ENCODE data around the gene HSD11B1.

Gene HSD11B1

DNA sequence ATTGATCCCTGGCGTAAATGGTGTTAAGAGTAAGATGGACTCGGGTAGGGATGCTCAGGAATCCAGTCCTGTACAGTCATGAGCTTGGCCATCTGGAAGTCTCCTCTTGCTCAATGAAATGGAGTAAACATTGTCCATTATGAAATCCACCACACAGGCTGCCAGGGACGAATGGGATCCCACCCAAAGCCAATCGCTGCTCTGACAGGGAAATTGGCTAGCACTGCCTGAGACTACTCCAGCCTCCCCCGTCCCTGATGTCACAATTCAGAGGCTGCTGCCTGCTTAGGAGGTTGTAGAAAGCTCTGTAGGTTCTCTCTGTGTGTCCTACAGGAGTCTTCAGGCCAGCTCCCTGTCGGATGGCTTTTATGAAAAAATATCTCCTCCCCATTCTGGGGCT is at the start of gene HSD11B1:
TSS of gene HSD11B1 (plus strand) at position 263 of the 400 bp plus-strand sequence. CDS start at position 360, 97 bp downstream.
- Mint-ChIP-seq H3K9me3 (peaks cover 0 to 9% of the 10 kb centered on the region in 2 donors), H3K4me3 (peak within 1 kb of the TSS; percentile 45 to 67), H3K4me1 (peaks cover 55% of the 10 kb centered on the region), H3K27ac (peak within 1 kb of the TSS; percentile 55 to 84), H3K27me3 (no peaks in the 10 kb centered on the region)
- DNase-seq = no peak
- ATAC-seq = no peak

DNA sequence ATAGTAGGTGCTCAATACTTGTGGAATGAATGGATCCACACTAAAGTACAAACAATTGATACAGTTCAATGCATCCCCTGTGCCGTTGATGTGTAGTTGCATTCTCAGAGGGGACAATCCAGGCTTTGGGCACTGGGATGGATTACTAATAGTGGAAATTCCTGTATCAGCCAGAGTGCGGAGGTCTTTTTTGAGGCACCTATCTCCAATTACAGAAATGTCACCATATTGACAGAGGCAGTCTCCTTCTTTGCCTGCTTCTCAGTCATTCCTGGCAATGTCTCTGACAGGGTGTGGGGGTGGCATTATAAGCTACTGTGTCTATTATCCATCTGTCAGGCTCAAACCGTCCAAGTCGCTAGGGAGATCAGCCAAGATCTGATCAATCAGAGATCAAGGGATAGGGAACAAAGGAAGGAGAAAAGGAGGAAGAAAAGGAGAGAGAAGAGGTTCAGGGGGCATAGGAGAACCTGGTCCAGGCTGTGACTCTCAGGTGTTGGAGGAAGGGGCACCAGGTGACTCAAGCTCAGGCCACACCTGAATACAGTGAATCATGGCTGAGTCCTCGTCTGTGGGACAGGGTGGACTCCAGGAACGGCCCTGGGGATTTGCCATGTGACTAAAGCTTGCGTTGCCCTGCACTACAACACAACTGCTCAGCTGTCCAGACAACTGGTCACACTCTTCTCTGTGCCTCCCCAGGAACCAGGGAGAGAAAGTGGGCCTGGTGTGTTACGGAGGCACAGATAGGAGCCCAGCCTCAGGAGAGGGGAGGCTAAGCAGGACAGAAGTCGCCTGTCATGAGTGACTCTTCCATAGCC is 49.0 kb upstream of the HSD11B1 start:
- Mint-ChIP-seq H3K9me3 (no peaks in the 10 kb centered on the region), H3K4me3 (no peak overlapping the region), H3K4me1 (peaks cover 56% of the 10 kb centered on the region), H3K27ac (no peak overlapping the region), H3K27me3 (peaks cover 30% of the 10 kb centered on the region)
- DNase-seq (no peak), ATAC-seq (no peak)

DNA sequence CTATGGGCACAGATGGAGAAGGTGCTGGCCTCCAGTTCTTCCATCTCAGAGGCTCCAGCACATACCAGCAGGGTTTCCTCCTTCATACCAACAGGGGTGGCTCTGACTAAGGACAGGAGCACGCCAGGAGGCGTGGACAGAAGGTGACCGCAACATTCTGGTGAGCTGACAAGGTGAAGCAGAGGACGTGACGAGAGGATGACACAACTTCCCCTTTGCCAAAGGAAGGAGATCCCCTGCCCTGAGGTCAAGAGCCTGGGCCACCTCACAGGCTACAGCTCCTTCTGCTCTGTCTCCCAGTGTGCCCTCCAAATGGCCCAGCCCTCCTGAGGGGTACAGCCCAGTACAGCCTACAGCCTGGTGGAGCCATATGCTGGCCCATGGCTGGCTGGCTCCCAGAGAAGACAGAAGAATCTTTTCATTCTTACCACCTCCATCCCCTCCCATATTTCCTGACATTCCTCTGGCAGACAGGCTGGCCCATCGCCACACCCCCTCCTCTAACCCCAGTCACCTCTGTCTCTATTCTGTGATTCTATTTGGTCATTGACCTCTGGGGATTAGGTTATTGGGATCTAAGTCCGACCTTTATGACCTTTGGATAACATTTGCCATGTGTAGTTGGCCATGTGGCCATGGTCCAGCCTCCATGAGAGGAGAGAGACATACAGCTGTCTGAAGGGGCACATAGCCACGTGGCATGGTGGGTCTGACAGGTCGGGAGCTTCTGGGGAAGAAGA is 47.3 kb upstream of the HSD11B1 start:
- Mint-ChIP-seq H3K4me1 (peaks cover 42% of the 10 kb centered on the region), H3K9me3 (no peaks in the 10 kb centered on the region), H3K4me3 (no peak overlapping the region), H3K27me3 (peaks cover 30% of the 10 kb centered on the region), H3K27ac (no peak overlapping the region)
- no peak for ATAC-seq
- DNase-seq = no peak

DNA sequence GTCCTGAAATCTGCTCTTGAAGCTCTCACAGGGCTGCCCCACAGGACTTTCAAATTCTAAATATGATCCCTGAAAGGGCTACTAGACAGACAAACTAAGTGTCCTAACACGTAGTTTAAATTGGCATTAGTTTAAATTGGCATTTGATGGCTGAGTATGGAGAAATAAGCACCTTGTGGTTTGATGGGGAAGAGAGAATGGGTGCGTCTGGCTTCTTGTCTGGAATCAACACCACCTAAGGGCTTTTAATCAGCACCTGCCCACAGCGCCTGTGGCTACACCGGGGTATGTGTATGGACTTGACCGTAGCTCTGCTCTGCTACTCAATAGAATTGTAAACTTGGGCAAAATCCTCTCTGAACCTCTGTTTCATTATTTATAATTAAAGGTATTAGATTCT is 46.7 kb upstream of the HSD11B1 start:
- Mint-ChIP-seq H3K4me3 (no peak overlapping the region), H3K27ac (no peak overlapping the region), H3K4me1 (peaks cover 36% of the 10 kb centered on the region), H3K27me3 (peaks cover 30% of the 10 kb centered on the region), H3K9me3 (no peaks in the 10 kb centered on the region)
- no peak for ATAC-seq
- no peak for DNase-seq

DNA sequence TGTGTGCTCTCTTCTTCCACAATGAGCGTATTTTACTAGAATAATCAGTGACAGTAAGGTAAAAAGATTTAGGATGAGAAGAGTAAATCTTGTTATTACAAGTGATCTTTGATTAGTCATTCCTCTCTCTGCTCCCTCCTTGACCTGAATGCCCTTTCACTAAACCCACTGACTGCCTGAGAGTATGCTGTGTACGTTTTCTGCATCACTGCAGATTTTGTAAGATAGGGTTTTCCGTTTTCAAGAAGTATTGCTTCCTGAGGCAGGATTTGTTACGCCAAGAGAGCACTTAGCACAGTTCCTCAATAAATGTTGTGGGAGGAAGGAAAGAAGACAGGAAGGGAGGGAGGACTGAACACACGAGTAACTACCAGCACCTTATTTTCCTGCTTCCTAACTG is 44.7 kb upstream of the HSD11B1 start:
- Mint-ChIP-seq H3K27me3 (peaks cover 24% of the 10 kb centered on the region), H3K27ac (peak overlapping the region in 1 of 2 donors; percentile 70), H3K9me3 (no peaks in the 10 kb centered on the region), H3K4me1 (peaks cover 16% of the 10 kb centered on the region), H3K4me3 (peak overlapping the region in 1 of 2 donors; percentile 60)
- ATAC-seq (peak; percentile 90), DNase-seq (no peak)

DNA sequence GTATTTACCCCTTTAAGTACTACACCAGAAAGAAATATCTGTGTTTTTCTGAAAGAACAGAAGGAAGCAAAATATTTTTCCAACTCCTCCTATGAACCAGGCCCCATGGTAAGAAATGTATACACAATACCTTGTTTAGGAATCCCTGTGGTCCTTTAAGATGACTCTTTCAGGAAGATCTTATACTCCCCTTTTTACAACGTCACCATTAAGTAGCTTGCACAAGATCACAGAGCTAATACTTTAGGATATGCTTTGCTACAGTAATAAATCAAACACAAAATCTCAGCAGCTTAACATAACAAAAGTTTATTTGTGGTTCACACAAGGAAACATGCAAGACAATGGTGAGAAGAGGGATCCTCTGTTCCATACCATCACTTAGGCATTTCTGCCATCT is 43.6 kb upstream of the HSD11B1 start:
- DNase-seq = no peak
- H3K4me1 Mint-ChIP-seq = peaks cover 15% of the 10 kb centered on the region
- no peak for ATAC-seq
- H3K27me3 Mint-ChIP-seq = peaks cover 23% of the 10 kb centered on the region
- H3K27ac Mint-ChIP-seq = no peak overlapping the region
- H3K4me3 Mint-ChIP-seq = no peak overlapping the region
- H3K9me3 Mint-ChIP-seq = no peaks in the 10 kb centered on the region

DNA sequence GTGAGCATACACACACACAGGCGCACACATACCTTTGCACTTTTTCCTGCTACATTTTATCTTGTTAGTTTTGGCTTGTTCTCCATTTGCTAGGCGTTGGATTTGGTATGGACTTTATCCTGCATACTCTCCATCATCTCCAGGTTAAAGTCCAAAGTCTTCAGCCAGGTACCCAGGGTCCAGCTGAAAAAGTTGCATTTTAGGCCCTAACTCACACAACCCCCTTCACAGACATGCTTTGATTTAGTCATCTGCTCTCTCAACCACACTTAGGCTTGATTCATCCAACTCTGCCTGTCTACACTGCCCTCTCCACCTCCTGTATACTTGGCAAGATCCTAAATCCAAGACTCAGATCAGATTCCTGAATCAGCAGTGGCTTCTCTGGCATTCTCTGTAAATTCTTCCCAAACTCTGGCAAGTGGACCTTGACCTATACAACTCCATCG is 41.7 kb upstream of the HSD11B1 start:
- Mint-ChIP-seq H3K27me3 (peaks cover 10% of the 10 kb centered on the region), H3K27ac (no peak overlapping the region), H3K9me3 (no peaks in the 10 kb centered on the region), H3K4me1 (peaks cover 15% of the 10 kb centered on the region), H3K4me3 (no peak overlapping the region)
- no peak for ATAC-seq
- no peak for DNase-seq

DNA sequence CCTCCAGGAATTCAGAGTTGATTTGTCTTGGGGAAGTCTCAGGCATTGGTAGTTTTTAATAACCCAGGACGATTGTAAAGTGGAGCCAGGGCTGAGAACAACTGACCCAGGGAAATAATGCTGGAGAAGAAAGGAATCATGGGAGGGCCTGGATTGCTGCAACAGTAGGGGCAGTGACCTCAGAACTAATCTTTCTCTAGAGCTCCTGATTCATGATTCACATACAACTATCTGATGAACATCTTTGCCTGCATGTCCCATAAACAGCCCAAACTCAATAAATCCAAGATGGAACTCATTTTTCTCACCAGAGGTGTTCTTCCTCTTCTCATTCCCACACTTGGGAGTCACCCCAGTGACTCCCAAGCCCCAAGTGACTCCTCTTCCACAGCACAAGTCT is 37.5 kb upstream of the HSD11B1 start:
- Mint-ChIP-seq H3K4me1 (peaks cover 16% of the 10 kb centered on the region), H3K27ac (no peak overlapping the region), H3K27me3 (peaks cover 6% of the 10 kb centered on the region), H3K4me3 (no peak overlapping the region), H3K9me3 (peaks cover 5 to 6% of the 10 kb centered on the region in 2 donors)
- DNase-seq = no peak
- no peak for ATAC-seq

DNA sequence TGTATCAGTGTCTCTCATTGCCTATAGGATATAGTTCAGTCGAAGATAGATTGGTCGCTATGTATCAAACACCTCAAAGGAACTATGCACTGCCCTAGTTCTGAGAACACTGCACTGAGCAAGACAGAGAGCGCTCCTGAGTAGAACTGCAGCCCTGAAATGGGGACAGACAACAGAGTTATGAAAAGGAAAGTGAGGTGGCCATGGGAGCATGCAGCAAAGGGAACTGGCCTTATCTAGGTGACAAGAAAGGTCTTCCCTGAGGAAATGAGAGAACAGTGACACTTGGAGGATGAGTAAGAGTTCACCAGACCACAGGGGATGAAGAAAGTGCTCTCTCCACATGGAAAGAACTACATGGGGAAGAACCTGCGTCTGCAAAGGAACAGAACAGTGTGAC is 36.9 kb upstream of the HSD11B1 start:
- Mint-ChIP-seq H3K9me3 (peaks cover 5 to 6% of the 10 kb centered on the region in 2 donors), H3K27ac (no peak overlapping the region), H3K4me3 (no peak overlapping the region), H3K4me1 (peaks cover 19% of the 10 kb centered on the region), H3K27me3 (peaks cover 6% of the 10 kb centered on the region)
- DNase-seq = no peak
- no peak for ATAC-seq

DNA sequence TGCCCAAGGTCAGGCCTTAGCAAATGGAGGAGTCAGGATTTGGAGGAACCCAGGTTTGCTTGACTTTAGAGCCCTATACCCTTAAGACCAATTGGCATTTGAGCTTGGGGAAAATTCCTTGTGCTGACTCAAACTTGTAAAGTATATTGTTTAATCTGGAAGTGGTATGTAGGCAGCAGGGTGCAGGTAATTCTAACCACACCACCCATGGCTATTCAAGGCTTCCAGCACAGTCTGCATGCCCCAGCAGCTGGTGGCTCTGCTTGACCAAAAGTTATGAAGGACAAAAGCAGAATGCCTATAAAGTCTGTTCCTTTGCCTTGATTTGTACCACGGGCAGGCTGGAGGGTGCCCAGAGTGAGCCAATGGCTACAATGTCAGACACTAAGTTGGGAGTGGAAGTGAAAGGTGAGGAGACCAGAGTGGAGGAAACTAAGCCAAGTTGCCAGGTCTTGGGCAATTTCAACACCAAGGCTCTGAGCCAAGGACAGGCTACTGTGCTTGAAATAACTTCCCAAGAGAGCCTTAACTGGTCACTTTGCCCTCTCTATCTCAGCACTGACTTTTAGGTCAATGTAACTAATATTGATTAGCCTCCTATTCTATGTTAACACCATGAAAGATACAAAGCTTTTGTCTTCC is 34.1 kb upstream of the HSD11B1 start:
- Mint-ChIP-seq H3K27me3 (peaks cover 29% of the 10 kb centered on the region), H3K4me1 (peaks cover 48% of the 10 kb centered on the region), H3K4me3 (no peak overlapping the region), H3K27ac (no peak overlapping the region), H3K9me3 (peaks cover 5 to 6% of the 10 kb centered on the region in 2 donors)
- ATAC-seq (no peak), DNase-seq (no peak)

DNA sequence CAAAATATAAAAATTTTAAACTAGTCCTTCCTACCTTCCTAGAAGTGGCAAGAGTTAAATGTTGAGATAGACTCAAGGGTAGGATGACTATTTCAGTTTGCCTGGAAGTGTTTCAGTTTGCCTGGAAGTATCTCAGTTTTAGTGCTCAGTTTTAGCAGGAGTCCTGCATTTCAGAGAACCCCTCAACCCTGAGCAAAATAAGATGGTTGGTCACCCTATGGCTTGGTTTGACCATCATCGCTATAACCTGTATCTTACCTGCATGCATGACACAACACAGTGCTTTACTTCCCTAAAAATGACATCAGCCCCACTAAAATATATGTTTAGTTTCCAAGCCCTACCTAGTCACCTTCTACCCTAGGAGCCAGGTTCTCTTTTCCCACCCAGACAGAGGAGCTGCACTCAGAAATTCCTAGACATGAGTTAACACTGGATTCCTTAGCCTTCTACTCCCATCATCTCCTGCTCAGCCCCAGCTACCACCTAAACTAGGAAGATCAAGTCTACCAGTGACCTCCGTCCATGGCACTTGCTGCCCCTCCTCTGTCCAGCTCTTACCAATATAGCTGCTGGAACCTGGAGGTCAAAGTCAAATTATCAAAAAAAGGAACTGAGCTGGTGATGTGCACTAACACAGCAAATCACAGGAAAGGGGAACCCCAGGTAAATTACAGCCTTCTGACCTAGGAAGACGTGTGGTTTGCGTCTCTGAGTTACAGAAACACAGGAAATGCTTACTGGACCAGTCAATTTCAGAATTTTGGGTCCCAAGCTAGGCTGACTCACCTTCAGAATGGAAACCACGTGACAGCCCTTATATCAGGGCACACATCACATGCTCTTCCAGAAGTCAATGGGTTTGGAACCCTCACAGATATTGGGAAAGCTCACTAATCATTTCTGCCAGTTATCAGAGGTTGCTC is 31.7 kb upstream of the HSD11B1 start:
- Mint-ChIP-seq H3K27ac (peak overlapping the region; percentile 85 to 90), H3K4me1 (peaks cover 60% of the 10 kb centered on the region), H3K4me3 (peak overlapping the region; percentile 79 to 92), H3K27me3 (peaks cover 53% of the 10 kb centered on the region), H3K9me3 (peaks cover 5 to 6% of the 10 kb centered on the region in 2 donors)
- ATAC-seq (peak; percentile 86), DNase-seq (peak; percentile 47 to 75)

DNA sequence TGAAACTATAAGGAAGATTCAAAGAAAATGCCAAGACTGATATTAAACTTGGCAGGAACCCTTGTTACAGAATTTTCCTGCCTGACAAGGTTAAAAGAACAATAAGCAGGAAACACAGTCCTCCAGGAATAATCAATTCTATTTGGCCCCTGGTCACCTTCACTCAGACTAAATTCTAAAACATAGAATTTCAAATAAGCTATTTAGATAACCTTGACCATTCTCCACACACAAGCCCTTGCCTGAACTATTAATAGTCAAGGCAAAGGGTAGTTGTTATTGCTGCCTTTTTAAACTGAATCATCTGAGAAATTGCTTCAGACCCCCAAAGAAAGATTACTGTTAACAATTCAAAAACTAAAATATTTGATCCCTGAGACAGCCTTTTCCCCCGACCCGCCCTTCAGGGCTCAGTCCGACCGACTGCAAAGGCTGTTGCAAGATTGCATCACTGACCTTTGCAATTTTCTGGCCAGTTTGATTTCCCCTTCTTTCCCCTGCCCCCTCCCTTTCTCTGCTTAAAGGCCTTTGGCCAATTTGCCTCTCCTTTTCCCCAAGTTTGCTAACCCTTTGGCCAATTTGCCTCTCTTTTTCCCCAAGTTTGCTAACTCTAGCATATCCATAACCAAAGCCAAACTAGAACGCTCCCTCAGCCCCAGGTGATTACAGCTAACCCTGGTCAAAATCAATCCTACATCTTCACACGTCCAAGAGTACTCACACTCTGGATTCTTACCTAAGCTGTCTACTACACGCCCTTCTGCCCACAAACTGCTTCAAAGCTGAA is 30.8 kb upstream of the HSD11B1 start:
- H3K27me3 Mint-ChIP-seq = peaks cover 62% of the 10 kb centered on the region
- peak overlapping the region; percentile 87 to 92 for H3K4me3 Mint-ChIP-seq
- peaks cover 60% of the 10 kb centered on the region for H3K4me1 Mint-ChIP-seq
- H3K27ac Mint-ChIP-seq = peak overlapping the region; percentile 91 to 96
- peak in 1 of 2 donors; percentile 31 for DNase-seq
- no peak for ATAC-seq
- peaks cover 5 to 6% of the 10 kb centered on the region in 2 donors for H3K9me3 Mint-ChIP-seq

DNA sequence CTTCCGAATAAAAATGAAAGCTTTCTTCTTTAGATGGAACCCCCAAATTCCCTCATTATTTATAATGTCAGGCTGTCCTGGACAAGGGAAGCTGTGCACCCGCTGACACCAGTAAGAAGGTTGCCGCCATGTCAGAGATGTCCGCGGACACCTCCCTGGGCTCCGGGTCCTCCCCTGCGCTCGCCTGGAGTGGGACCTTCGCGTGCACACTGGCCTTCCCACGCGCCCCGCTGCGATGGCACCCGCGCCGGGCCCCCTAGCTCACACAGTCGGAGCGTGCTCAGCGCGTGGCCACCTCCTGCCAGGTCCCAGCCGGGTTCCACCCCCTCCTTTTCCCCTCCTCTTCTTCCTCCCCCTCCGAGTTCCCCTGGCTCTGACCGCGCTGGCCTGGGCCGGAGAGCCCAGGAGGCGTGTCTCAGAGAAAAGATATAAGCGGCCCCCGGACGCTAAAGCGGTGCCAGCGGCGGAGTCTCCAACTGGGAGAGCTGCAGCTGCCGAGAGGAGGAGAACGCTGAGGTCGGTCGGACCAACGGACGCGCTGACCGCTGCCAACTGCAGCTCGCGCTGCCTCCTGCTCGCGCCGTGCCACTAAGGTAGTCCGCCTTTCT is 29.6 kb upstream of the HSD11B1 start, which contains the start of gene G0S2:
TSS of gene G0S2 (plus strand) at position 456 of the 608 bp plus-strand sequence. CDS start 273 bp downstream, outside the sequence.
- H3K27me3 Mint-ChIP-seq = peaks cover 74% of the 10 kb centered on the region
- H3K9me3 Mint-ChIP-seq = peaks cover 5 to 6% of the 10 kb centered on the region in 2 donors
- DNase-seq (peak; percentile 52 to 76), ATAC-seq (peak; percentile 80)
- H3K4me3 Mint-ChIP-seq = peak within 1 kb of the TSS; percentile 87 to 92
- peak within 1 kb of the TSS; percentile 91 to 96 for H3K27ac Mint-ChIP-seq
- H3K4me1 Mint-ChIP-seq = peaks cover 60% of the 10 kb centered on the region
